Panc1 (cell line): ENCODE measurements around the gene IL17RE. TPM values are rescaled to one million over a fixed set of nuclear protein-coding genes. Genes with fewer than 3 reads are reported as not detected.
"Not testable (repeated sequence)": the region's sequence is repeated elsewhere in the genome, so short reads cannot be mapped to it uniquely, and the experiment has no call there.

Experiments used
- ATAC-seq: fragments of 200-7000 bp; cut with Tn5 transposase; 2 replicates; pipeline ENCODE4 v1.9.1; 2020; ENCODE audit warnings: mild to moderate bottlenecking, moderate library complexity
- BruUV-seq: library from RNA; stranded (reverse); fragments of 400-500 nt; replicated peaks from 2 replicates; lab custom pipeline; 2021; lab: Mats Ljungman, UMichigan
- CTCF ChIA-PET: fragments of 300-600 bp; sonication (Branson Sonifier 250); formaldehyde crosslinking; loops from one replicate; lab custom pipeline; 2022; ENCODE audit warnings: antibody characterized with exemption; lab: Charles Lee
- POLR2A ChIA-PET: fragments of 300-600 bp; sonication (Branson Sonifier 250); formaldehyde crosslinking; loops from one replicate; lab custom pipeline; 2022; ENCODE audit warnings: antibody characterized with exemption; lab: Charles Lee
- DNase-seq: peaks from one replicate; pipeline ENCODE4 v3.0.0-alpha.2; 2010; ENCODE audit warnings: low read depth, low spot score
- H3K27ac ChIP-seq: 2 replicates; pipeline ENCODE4 v1.5.1; 2011; ENCODE audit warnings: mild to moderate bottlenecking, low read length, inconsistent platforms
- H3K27me3 ChIP-seq: fragments of 200-500 bp; sonication (Bioruptor generic); 2 replicates; pipeline ENCODE4 v1.6.0; 2014; ENCODE audit warnings: low read length, inconsistent platforms; ENCODE audit not compliant: control insufficient read depth, insufficient read depth
- H3K36me3 ChIP-seq: fragments of 200-500 bp; sonication (Bioruptor generic); 2 replicates; pipeline ENCODE4 v1.5.1; 2014; ENCODE audit warnings: inconsistent platforms, mild to moderate bottlenecking, low read length, moderate library complexity; ENCODE audit not compliant: control insufficient read depth, insufficient read depth
- H3K4me1 ChIP-seq: 2 replicates; pipeline ENCODE4 v1.5.1; 2011; ENCODE audit warnings: inconsistent platforms, mild to moderate bottlenecking, low read length, moderate library complexity; ENCODE audit not compliant: control insufficient read depth, insufficient read depth
- H3K4me3 ChIP-seq, 2 experiments: 2 replicates each; pipeline ENCODE4 v1.5.1; 2011 to 2012; ENCODE audit warnings: low read depth in 2 of 2, low read length in 2 of 2, mild to moderate bottlenecking in 2 of 2, inconsistent platforms in 1 of 2, moderate library complexity in 1 of 2
- H3K9me3 ChIP-seq: fragments of 200-500 bp; sonication (Bioruptor generic); 2 replicates; pipeline ENCODE4 v1.5.1; 2014; ENCODE audit warnings: low read depth, mild to moderate bottlenecking, inconsistent platforms, low read length, moderate library complexity; ENCODE audit not compliant: control insufficient read depth, insufficient read depth
- POLR2AphosphoS5 ChIP-seq: IDR thresholded peaks from 2 replicates; pipeline ENCODE4 v1.6.1; 2012; ENCODE audit warnings: mild to moderate bottlenecking, low read depth, low read length, moderate library complexity
- SIN3A ChIP-seq: IDR thresholded peaks from 2 replicates; pipeline ENCODE4 v1.6.1; 2012; ENCODE audit warnings: low read depth, mild to moderate bottlenecking, low read length, moderate library complexity, borderline replicate concordance; ENCODE audit not compliant: insufficient read depth
- TCF7L2 ChIP-seq: IDR thresholded peaks from 2 replicates; pipeline ENCODE4 v1.6.1; 2011; ENCODE audit warnings: mild to moderate bottlenecking, low read depth, low read length, inconsistent platforms
- in situ Hi-C: cut with HindIII; loops from 2 replicates; pipeline ENCODE4 v1.10.0; 2016; ENCODE audit warnings: low sequenced_read_pairs, low pct_unique_long_range_greater_than_20kb
- intact Hi-C: fragments of 100-400 bp; cut with micrococcal nuclease; formaldehyde crosslinking; loops from one replicate; pipeline ENCODE4 v1.10.0; 2022; ENCODE audit not compliant: unreplicated experiment
- total RNA-seq: library from RNA; stranded (reverse); gene quantifications from one replicate; pipeline ENCODE4 v1.2.1, GENCODE V29; 2021; ENCODE audit not compliant: unreplicated experiment
- TF ChIP-seq, protein P1 (sequence below), 2 experiments: IDR thresholded peaks; 2 replicates each; pipeline ENCODE4 v1.6.1; 2011 to 2012; ENCODE audit warnings: low read depth in 2 of 2, control low read depth in 1 of 2, low read length in 1 of 2, mild to moderate bottlenecking in 1 of 2, moderate library complexity in 1 of 2; ENCODE audit not compliant: insufficient read depth in 1 of 2
- TF ChIP-seq, protein P2 (sequence below): fragments of 450-650 bp; IDR thresholded peaks from 2 replicates; pipeline ENCODE4 v1.5.1; 2017; ENCODE audit warnings: mild to moderate bottlenecking

The IL17RE gene
- total RNA-seq, 1 experiment from 2014 or later: 1.1 TPM

DNA sequence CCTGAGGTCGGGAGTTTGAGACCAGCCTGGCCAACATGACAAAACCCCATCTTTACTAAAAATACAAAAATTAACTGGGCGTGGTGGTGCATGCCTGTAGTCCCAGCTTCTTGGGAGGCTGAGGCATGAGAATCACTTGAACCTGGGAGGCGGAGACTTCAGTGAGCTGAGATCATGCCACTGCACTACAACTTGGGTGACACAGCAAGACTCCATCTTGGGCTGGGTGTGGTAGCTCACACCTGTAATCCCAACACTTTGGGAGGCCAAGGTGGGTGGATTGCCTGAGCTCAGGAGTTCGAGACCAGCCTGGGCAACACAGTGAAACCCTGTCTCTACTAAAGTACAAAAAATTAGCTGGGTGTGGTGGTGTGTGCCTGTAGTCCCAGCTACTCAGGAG lies 26.4 kb upstream of the IL17RE start:
- intact Hi-C loops, H3K36me3 ChIP-seq, POLR2A ChIA-PET, H3K4me1 ChIP-seq, CTCF ChIA-PET, DNase-seq, BruUV-seq, H3K27ac ChIP-seq, H3K9me3 ChIP-seq, H3K27me3 ChIP-seq, in situ Hi-C loops, H3K4me3 ChIP-seq, ATAC-seq: not testable (repeated sequence)

DNA sequence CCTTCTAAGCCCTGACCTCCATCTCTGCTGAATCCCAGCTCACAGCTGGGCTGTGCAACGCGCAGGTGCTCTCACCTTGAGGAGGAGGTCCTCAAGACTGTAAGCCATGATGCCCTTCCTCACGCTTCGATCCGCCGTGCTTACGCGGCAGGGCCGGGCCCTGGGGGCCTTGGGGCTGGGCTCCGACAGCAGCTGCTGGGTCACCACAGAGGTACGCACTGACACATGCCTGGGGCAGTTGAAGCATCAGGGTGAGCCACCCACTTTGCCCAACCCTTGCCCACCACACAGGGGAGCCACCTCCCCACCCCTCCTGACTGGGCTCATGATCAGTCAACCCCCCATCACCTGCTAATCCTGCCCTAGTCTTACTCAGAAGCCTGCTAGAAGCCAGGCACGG lies 25.7 kb upstream of the IL17RE start:
- no TSS peak for BruUV-seq
- intact Hi-C loops (no loop called here), in situ Hi-C loops (no loop called here)
- Histone ChIP-seq H3K36me3 (no peaks in the 10 kb centered on the region), H3K27ac (no peak overlapping the region), H3K4me1 (no peaks in the 10 kb centered on the region), H3K9me3 (no peaks in the 10 kb centered on the region), H3K4me3 (no peak overlapping the region), H3K27me3 (no peaks in the 10 kb centered on the region)
- TF ChIP-seq, protein P1, sequence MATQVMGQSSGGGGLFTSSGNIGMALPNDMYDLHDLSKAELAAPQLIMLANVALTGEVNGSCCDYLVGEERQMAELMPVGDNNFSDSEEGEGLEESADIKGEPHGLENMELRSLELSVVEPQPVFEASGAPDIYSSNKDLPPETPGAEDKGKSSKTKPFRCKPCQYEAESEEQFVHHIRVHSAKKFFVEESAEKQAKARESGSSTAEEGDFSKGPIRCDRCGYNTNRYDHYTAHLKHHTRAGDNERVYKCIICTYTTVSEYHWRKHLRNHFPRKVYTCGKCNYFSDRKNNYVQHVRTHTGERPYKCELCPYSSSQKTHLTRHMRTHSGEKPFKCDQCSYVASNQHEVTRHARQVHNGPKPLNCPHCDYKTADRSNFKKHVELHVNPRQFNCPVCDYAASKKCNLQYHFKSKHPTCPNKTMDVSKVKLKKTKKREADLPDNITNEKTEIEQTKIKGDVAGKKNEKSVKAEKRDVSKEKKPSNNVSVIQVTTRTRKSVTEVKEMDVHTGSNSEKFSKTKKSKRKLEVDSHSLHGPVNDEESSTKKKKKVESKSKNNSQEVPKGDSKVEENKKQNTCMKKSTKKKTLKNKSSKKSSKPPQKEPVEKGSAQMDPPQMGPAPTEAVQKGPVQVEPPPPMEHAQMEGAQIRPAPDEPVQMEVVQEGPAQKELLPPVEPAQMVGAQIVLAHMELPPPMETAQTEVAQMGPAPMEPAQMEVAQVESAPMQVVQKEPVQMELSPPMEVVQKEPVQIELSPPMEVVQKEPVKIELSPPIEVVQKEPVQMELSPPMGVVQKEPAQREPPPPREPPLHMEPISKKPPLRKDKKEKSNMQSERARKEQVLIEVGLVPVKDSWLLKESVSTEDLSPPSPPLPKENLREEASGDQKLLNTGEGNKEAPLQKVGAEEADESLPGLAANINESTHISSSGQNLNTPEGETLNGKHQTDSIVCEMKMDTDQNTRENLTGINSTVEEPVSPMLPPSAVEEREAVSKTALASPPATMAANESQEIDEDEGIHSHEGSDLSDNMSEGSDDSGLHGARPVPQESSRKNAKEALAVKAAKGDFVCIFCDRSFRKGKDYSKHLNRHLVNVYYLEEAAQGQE (IDR thresholded peaks at IDR 0.05; ENCODE audit: insufficient read depth in 1 of 2, low read depth in 2 of 2, low read length in 1 of 2): no peak
- TF ChIP-seq, protein P2, sequence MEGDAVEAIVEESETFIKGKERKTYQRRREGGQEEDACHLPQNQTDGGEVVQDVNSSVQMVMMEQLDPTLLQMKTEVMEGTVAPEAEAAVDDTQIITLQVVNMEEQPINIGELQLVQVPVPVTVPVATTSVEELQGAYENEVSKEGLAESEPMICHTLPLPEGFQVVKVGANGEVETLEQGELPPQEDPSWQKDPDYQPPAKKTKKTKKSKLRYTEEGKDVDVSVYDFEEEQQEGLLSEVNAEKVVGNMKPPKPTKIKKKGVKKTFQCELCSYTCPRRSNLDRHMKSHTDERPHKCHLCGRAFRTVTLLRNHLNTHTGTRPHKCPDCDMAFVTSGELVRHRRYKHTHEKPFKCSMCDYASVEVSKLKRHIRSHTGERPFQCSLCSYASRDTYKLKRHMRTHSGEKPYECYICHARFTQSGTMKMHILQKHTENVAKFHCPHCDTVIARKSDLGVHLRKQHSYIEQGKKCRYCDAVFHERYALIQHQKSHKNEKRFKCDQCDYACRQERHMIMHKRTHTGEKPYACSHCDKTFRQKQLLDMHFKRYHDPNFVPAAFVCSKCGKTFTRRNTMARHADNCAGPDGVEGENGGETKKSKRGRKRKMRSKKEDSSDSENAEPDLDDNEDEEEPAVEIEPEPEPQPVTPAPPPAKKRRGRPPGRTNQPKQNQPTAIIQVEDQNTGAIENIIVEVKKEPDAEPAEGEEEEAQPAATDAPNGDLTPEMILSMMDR: no peak
- TF ChIP-seq POLR2AphosphoS5 (no peak), TCF7L2 (no peak), SIN3A (no peak)
- ChIA-PET CTCF (no interaction called here), POLR2A (no interaction called here)
- ATAC-seq (no peak), DNase-seq (no peak)

DNA sequence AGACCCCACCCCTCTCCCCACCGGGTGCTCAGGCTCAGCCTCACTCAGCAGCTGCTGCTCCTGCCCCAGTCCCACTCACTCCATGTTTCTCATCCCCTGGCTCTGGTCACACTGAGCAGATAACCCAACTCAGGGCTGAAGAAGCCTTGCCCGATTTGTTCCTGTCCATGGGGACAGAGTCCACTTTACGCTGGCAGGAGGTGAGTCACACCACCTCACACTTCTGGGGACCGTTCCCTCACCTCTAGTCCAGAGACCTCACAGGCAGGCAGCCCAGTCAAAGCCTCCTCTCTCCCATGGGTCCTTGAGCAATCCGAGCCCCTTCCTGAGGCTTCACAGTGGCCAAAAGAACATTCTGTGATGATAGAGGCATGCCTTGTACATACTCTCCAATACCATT lies 23.9 kb upstream of the IL17RE start:
- DNase-seq (no peak), ATAC-seq (no peak)
- BruUV-seq: no TSS peak
- no peaks in the 10 kb centered on the region for H3K27me3 ChIP-seq
- intact Hi-C loops: no loop called here
- H3K36me3 ChIP-seq: no peaks in the 10 kb centered on the region
- ChIA-PET POLR2A (no interaction called here), CTCF (interaction anchor here (0.6 kb wide), 1 partner anchor 52 kb away, joined by 5 read pairs; no protein-coding TSS in a partner anchor)
- in situ Hi-C loops: no loop called here
- no peak for TF ChIP-seq POLR2AphosphoS5
- no peak for TF ChIP-seq TCF7L2
- TF ChIP-seq, protein P1 (IDR thresholded peaks at IDR 0.05; ENCODE audit: insufficient read depth in 1 of 2, low read depth in 2 of 2, low read length in 1 of 2): no peak
- TF ChIP-seq, protein P2: no peak
- no peak for TF ChIP-seq SIN3A
- H3K4me3 ChIP-seq: no peak overlapping the region
- H3K9me3 ChIP-seq: no peaks in the 10 kb centered on the region
- no peaks in the 10 kb centered on the region for H3K4me1 ChIP-seq
- H3K27ac ChIP-seq: no peak overlapping the region
